Measurements from ENCODE around the gene CDHR2.

Gene CDHR2

GRCh38 chr5:176548967-176549444 is at the start of gene CDHR2:
TSS of gene CDHR2 (plus strand) at chr5:176549342. CDS start at chr5:176565353, 16,011 bp downstream.
- no peak for DNase-seq (ENCODE audit: low read depth in 2 of 3, low spot score in 2 of 3)

- no peak for DNase-seq (ENCODE audit: low read depth in 2 of 3, low spot score in 2 of 3)
Observed at GRCh38 chr5:176500511-176500910, 48.6 kb upstream of the CDHR2 start.

GRCh38 chr5:176501333-176501732 is 47.8 kb upstream of the CDHR2 start:
- no peak for DNase-seq (ENCODE audit: low read depth in 2 of 3, low spot score in 2 of 3)

GRCh38 chr5:176503496-176503895 is 45.6 kb upstream of the CDHR2 start:
- DNase-seq (ENCODE audit: low read depth in 2 of 3, low spot score in 2 of 3): no peak

DNA sequence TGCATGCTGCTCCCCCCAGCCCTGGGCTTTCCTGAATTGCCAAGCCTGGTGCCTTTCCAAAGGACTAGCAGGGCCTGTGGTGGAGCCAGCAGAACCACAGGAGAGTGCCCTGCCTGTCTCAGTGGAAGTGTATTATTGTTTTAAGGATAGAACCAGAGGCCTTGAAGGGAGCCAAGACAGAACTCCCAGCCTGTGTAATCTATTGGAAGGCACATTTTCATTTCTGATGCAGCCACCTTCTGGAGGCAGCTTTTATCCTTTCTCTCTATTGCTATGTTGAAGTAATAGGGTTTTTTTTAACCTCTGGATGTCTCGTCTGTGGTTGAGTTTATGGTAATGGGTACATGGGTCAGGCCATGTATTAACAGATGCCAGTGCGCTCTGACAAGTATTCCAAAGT is 41.2 kb upstream of the CDHR2 start:
- DNase-seq (ENCODE audit: low read depth in 2 of 3, low spot score in 2 of 3): no peak

GRCh38 chr5:176508603-176509002 is 40.5 kb upstream of the CDHR2 start:
- DNase-seq (ENCODE audit: low read depth in 2 of 3, low spot score in 2 of 3): no peak

GRCh38 chr5:176513788-176514187 is 35.4 kb upstream of the CDHR2 start:
- DNase-seq (ENCODE audit: low read depth in 2 of 3, low spot score in 2 of 3): no peak

DNA sequence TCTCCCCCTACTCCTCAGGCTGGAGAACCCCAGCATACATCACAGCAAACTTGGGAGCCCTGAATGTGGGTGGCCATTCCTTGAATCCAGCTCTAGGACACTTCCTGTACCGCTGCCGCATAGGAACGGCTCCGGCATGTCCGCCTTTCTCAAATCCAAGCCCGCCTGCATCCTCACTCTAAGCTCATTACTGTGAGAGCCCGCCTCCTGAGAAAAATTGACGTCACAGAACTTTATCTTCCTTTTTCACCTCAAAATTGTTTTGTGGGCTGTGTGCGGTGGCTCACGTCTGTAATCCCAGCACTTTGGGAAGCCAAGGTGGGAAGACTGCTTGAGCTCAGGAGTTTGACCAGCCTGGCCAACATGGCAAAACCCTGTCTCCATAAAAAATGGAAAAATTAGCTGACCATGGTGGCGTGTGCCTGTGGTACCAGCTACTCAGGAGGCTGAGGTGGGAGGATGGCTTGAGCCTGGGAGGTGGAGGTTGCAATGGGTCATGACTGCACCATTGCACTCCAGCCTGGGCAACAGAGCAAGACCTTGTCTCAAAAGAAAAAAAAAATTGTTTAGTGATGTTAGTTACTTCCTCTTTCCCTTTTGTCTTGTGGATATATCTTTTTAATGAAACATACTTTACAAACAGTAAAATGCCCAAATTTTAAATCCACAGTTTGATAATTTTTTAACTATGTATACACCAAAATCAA is 34.7 kb upstream of the CDHR2 start:
- no peak for DNase-seq (ENCODE audit: low read depth in 2 of 3, low spot score in 2 of 3)

- no peak for DNase-seq (ENCODE audit: low read depth in 2 of 3, low spot score in 2 of 3)
Observed at GRCh38 chr5:176515396-176515795, 33.7 kb upstream of the CDHR2 start.

DNA sequence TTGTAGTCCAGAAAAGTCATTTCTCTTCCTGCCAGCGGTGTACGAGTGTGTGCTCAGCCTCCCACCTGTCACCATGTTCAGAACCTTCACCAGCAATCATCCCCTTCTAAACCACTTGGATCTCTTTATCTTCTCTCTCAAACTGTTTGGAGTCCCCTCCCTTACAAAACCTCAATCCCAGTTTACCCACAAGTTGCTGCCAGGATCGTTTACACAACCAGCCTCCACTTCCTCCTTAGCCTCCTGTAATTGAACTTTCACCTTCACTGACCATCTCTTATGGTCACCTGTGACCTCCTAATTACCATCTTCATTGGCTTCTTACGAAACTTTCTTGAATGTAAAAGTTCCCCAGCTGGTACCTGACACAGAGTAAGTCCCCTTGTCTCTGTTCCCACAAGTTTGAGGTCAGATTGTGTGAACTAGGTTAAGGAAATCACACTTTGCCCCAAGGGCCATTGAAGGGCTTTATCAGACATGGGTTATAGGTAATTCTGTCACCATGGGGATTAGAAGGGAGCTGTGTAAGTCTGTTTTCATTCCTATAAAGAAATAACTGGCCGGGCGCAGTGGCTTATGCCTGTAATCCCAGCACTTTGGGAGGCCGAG is 32.0 kb upstream of the CDHR2 start:
- DNase-seq (ENCODE audit: low read depth in 2 of 3, low spot score in 2 of 3): no peak

DNA sequence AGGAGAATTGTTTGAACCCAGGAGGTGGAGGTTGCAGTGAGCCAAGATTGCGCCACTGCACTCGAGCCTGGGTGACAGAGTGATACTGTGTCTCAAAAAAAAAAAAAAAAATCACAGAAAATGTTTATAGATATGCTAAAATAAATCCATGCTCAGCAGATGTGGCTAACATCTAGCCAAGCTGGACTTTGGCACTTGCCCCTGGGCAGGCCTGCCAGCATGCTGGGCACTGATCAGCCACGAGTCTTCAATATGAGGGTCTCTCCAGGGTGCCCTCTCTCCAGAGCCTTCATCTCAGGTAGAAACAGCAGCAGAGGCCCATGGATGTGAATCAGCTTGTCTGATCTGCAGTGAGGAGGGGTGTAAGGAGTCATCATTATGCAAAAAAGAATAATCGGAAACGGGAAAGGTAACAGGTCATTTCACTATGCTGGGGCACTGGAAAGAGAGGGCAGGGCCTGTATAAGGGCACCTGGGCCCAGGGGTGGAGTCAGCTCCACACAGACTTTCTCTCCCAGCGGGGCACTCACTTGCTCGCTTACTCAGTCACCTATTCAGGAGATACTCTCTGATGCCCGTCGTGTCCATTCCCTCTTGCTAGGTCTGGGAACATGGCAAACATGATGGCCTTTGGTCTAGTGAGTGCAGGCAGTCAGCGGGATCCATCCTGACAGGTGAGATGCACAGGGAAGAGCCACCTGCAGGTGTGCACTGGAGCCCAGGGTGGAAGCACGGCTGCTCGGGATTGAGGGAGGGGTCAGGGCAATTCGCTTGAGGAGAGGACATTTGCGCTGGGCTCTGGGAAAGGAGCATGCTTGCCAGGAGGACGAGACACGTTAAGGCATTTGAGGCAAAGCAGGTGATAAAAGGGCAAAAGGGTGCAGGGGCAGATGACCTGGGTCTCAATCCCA is 29.1 kb upstream of the CDHR2 start:
- DNase-seq (ENCODE audit: low read depth in 2 of 3, low spot score in 2 of 3): no peak

- DNase-seq (ENCODE audit: low read depth in 2 of 3, low spot score in 2 of 3): no peak
Observed at GRCh38 chr5:176521286-176521685, 27.9 kb upstream of the CDHR2 start.

GRCh38 chr5:176521699-176522263 is 27.4 kb upstream of the CDHR2 start:
- no peak for DNase-seq (ENCODE audit: low read depth in 2 of 3, low spot score in 2 of 3)

- DNase-seq (ENCODE audit: low read depth in 2 of 3, low spot score in 2 of 3): no peak
Observed at GRCh38 chr5:176524138-176524537, 25.0 kb upstream of the CDHR2 start.

DNA sequence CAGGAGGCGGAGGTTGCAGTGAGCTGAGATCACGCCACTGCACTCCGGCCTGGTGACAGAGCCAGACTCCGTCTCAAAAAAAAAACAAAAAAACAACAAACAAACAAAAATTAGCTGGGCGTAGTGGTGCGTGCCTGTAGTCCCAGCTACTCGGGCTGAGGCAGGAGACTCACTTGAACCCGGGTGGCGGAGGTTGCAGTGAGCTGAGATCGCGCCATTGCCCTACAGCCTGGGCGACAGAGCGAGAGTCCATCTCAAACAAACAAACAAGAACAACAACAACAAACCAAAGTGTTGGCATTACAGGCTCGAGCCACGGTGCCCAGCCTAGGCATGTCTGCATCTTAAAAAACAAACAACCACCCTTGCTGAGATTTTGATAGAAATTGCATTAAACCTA is 24.2 kb upstream of the CDHR2 start:
- DNase-seq (ENCODE audit: low read depth in 2 of 3, low spot score in 2 of 3): no peak

- no peak for DNase-seq (ENCODE audit: low read depth in 2 of 3, low spot score in 2 of 3)
Observed at GRCh38 chr5:176525677-176526076, 23.5 kb upstream of the CDHR2 start.

GRCh38 chr5:176526462-176526861 is 22.7 kb upstream of the CDHR2 start:
- no peak for DNase-seq (ENCODE audit: low read depth in 2 of 3, low spot score in 2 of 3)

DNA sequence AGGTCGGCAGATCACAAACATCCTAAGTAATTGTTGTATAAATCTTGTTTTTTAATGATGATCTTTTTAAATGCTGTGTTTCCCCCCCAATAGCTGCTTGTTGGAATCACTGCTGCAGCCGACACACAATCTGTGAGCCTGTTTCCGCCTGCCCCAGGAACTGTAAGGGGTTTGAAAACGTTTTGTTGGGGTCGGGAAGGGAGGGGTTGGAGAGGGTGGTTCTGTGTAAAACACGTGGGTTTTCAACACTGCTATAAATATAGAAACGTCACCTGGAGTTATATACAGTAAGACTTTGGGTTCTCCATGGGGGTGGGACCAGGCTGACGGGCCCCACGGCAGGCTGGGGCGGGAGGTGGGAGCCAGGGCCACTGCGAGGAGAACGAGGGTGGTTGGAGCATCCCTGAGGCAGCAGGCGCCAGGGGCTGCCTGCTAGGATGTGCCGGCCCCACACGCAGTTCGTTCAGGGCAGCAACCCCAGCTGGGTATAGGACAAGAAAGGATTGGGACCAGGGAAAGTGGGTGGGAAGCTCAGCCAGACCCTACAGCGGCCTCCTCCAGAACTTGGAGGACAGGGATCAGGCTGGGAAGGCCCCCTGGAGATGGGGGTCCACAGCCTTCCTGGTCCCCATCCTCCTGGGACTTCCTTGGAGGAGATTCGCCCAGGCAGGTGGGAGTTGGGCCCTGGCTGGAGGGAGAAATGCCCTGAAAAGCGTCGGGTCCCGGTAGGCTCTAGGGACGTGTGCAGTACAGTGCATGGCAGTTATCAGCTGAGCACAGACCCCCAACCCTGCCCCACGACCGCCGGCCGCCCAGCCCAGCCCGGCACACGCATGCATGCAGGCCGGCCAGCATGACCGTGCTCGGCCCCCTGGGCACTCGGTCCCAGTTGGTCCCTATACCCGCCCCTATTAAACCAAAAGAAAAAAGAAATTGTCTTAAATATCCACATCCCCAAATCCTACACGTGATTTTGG is 21.6 kb upstream of the CDHR2 start:
- DNase-seq (ENCODE audit: low read depth in 2 of 3, low spot score in 2 of 3): no peak

DNA sequence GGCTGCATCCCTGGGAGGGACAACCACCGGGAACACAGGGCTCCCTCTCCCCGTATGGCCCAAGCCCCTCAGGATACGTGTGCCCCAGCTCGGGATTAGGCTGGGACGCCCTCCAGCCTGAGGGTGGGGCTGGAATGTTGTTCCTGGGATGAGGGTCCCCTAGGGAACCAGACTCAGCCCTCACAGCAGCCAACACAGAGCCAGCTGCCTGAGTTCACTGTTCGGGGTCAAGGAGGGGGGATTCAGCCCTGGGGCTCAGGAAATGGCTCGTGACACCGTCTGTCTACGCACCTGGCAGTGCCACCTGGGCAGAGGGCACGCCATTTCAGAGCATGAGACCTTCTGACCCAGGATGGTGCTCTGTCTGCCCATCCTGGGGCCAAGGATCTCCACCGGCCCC is 20.8 kb upstream of the CDHR2 start:
- DNase-seq (ENCODE audit: low read depth in 2 of 3, low spot score in 2 of 3): no peak

- DNase-seq (ENCODE audit: low read depth in 2 of 3, low spot score in 2 of 3): no peak
Observed at GRCh38 chr5:176528761-176529115, 20.4 kb upstream of the CDHR2 start.

Data from activated CD8-positive, alpha-beta memory T cell treated with anti-CD3 and anti-CD28 coated beads for 48 hours (primary cell).